GM12873 (cell line): ENCODE results near the gene LYSET.

Experiments used
- CTCF ChIP-seq: IDR thresholded peaks from 2 replicates; pipeline ENCODE4 v1.5.1; 2012; ENCODE audit warnings: low read depth, mild to moderate bottlenecking, moderate library complexity, low read length, control low read depth; ENCODE audit not compliant: insufficient read depth; ENCODE audit errors: missing control alignments

Gene LYSET

GRCh38 chr14:93171376-93171775 is 13.7 kb upstream of the LYSET start:
- no peak for TF ChIP-seq CTCF

- TF ChIP-seq CTCF, result no peak
Measured at GRCh38 chr14:93173943-93174395, 11.1 kb upstream of the LYSET start.

GRCh38 chr14:93175492-93175891 is 9.6 kb upstream of the LYSET start:
- no peak for TF ChIP-seq CTCF

GRCh38 chr14:93183596-93184317 is 1.4 kb upstream of the LYSET start:
- TF ChIP-seq CTCF, result no peak

GRCh38 chr14:93185349-93185720 is 218 bp downstream of the LYSET start:
- no peak for TF ChIP-seq CTCF

GRCh38 chr14:93186466-93186865 is 1.3 kb downstream of the LYSET start:
- no peak for TF ChIP-seq CTCF

GRCh38 chr14:93186956-93187355 is 1.8 kb downstream of the LYSET start:
- TF ChIP-seq CTCF, result no peak
